Measurements from ENCODE around the gene CDC42EP2. TPM values are rescaled to one million over a fixed set of nuclear protein-coding genes. Genes with fewer than 3 reads are reported as not detected.

The CDC42EP2 gene, protein sequence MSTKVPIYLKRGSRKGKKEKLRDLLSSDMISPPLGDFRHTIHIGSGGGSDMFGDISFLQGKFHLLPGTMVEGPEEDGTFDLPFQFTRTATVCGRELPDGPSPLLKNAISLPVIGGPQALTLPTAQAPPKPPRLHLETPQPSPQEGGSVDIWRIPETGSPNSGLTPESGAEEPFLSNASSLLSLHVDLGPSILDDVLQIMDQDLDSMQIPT
- total RNA-seq, result 14.2 TPM

DNA sequence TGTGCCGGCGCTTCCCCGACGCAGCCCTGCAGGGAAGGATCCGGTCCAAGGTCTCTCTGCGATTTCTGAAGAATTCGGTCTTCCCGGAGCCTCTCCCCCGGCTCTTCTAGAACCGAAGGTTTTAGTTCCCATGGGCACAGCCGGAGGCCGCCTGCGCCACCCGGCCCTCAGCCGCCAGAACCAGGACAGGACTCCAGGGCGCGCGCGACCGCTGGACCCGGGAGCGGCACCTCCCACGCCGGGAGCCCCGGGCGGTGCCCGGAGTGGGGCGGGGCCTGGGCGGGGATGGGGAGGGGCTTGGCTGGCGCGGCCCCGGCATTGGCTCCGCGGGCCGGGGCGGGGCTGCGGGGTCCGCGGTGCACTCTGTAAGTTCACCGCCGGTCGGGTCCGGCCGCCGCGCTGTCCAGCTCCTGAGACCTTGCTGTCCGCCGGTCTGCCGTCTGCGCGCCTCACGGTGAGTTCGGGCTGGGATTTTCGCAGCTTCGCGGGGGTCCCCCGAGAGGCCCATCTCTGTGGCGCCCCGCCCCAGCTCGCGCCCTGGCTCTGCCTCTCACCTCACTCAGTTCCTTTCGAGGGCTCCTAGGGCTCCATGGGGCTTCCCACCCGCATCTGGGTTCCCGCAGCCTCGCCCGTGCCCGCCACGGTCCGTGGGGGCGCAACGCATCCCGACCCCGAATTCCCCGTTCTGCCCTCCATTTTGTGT, at the start of gene CDC42EP2:
Gene CDC42EP2, plus strand, starts transcription at position 366 of the 703 bp plus-strand sequence. CDS start 6,033 bp downstream, outside the sequence.
- peak; percentile 93 for DNase-seq

DNA sequence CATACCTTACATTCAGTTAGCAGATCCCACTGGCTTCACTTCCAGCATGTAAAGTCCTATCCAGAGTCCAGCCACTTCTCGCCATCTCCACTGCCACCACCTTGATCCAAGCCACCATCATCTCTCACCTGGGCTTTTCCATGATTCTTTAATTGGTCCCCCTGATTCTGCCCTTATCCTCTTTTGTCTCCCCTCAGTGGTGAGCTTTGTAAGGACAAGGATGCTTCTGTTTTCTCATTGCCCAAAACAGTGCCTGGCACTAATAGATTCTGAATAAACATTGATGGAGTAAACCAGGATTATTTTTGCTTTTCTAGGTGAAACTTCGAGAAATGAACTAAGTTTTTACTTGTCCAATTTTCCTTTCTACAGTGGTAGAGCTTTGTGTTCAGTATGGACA, 48.5 kb upstream of the CDC42EP2 start:
- DNase-seq, result no peak

DNA sequence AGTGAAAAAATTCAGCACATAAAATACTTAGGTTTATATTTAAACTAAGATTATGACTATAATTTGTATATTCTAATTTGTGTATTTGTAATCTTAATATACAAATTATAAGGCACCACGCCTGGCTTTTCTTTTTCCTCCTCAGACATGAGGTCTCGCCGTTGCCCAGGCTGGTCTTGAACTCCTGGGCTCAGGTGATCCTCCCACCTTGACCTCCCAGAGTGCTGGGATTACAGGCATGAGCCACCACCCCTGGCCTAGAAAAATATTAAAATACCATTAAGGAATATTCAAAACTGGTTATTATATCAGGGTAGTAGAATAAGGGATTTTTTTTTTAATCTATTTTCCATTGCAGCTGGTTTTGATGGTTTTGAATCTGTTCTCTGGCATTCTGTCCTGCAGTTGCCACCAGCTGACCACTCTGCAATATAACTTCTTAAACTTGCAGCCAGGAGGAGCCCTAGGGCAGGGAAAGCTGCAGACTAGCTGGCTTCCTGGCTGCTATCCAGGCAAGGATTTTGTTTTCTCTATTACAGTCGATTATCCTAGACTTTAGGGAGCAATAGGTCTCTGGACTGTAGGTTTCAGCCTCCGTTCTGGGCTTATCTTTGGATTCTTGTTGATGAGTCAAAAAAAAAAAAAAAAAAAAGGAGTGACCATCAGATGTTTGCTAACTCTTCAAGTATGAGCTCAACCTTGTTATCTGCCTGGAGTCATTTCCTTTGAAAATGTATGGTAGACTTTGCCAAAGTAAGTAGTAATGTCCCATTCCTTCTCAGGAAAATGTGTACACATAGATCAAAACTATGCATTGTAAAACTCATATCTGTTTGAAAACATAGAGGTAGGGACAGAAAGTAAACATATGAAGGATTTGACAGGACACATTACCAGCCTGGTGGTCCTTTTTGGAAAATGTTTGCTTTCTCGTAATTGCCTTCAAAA, 39.7 kb upstream of the CDC42EP2 start:
- peak; percentile 94 for DNase-seq

DNA sequence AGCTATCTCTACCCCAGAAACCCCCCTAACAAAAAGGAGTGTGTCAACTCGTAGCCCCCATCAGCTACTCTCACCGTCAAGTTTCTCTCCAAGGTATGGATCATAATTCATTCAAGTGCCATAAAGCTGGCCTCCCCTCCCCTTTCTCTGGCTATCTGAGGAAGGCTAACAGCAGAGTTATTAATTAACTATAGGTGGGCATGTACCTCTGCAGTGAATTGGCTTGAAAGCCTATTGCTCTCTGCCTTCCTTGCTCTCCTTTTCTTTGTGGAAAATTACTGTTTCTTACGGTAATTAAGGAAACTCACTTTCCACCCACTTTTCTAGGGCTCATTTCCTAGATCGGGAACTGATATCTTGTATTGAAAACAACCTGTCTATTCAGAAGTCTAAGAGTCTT, 38.8 kb upstream of the CDC42EP2 start:
- no peak for DNase-seq

DNA sequence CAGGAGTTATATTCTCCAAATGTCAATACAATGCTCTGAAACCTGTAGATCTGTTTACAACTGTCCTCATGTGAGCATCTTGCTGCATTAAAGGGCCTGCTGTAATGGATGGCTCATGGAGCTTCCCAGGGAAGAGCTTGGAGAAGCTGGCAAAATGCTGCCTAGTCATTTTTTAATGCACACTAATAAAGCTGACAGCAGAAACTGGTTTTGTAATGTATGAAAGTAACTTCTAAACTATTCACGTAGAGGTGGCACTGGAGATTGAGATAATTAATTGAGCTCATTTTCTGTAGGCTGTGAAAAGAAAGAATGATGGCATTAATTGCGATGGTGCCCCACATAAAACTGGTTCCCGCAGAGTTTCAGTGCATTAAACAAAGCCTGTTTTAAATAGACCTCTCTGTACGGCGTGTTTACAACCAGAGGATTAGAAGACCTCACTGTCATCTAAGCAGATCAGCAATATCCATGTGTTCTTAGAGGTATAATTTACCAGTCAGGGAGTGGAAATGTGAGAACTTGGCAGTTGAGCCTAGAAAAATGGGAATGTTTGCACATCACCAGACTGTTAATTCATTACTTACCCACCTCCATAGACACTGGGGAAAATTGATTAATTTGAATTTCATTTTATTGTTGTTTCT, 36.9 kb upstream of the CDC42EP2 start:
- DNase-seq, result no peak

DNA sequence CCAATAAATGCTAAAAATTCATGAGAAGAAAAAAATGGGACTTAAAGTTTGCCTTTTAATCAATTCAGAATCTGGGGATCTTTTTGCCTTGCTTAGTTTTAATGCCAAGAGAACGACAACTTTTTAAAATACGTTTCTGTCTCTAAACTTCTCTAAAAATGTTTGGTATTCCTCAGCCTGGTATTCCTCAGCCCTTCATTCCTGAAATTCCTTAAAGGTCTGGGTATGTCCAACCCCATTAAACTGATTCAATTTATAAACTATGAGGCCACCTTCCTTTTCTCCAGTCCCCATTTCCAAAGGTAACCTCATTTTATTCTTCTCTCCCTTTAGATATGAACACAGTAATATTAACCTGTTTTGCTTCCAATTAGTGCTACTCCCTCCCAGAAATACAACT, 36.3 kb upstream of the CDC42EP2 start:
- no peak for DNase-seq

DNA sequence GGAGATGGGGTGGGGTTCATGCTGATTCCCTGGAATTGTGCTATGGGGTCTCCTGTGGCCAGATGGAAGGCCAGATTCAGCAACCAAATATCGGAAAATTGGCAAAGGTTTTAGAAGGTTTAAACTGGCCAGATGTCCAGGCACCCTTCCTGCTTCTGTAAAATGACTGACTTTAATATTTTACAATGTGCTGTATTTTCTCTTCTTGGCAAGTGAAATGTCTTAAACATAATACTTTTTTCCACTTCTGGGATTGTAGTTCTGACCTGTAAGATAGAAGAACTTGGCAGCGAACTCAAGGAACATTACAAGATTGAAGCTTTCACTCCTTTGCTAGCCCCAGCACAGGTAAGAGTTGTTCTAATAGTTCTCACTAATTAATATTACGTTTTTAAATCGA, 35.4 kb upstream of the CDC42EP2 start:
- peak; percentile 7 for DNase-seq

DNA sequence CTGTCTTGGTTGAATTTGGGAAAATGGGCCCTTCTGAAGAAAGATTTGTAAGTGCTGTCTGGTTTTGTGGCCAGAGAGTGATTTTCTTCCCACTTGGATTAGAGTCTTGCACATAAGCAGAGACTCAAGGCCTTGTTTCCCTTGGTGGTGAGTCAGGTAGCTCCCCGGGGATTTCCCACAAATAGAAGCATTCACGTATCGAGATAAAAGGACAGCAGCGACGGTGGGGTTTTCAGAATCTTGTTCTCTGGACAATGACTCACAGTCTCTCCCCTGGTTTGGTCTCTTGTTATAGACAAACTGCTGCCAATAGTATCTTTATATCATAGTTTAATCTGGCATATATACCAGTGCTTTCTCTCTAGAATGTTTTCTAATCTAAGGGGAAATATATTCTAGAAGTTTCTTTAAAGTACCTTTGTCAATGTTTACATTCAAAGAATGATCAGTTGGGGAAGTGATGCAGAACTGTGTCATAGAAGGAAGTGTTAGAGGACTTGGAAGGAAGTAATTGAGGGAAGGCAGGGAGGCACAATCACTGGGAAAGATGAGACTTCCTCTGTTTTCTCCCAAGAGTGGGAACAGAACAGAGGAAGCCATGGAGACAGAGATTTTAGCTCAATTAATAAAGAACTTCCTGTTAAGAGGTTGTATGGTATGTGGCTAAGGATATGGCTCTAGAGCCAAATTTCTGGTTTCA, 34.8 kb upstream of the CDC42EP2 start:
- no peak for DNase-seq

DNA sequence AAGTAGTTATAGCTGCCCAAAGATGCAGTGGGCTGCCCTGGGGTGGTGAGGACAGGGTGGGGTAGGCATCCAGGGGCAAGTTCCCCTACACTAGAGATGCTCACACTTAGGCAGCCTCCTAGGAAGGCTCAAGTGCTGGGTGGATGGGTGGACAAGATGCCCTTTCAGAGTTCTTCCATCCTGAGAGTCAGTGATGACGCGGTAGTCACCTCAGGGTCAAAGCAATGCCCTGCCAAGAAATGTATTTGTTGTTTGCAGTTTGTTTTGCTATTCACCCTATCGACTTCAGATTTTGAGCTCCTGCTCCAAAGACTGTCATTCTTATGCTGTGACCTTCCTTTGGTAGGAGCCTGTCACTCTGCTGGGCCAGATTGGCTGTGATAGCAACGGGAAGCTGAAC, 34.0 kb upstream of the CDC42EP2 start:
- DNase-seq, result no peak

DNA sequence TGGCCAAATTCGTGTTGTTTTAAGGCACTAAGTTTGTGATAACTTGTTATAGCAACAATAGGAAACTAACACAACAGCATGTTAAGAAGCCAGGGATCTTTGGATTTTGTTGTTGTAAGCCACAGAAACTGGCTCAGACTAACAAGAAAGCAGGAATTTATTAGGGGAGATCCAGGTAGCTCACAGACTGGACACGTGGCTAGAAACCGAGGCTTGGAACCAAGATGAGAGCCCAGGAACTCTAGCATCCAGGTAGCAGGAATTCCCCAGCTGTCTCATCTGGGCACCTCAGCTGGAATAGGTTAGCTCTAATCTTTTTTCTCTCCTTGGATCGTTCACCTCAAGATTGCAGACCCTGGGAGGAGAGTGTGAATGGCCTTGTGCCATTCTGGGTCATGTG, 28.0 kb upstream of the CDC42EP2 start:
- no peak for DNase-seq

DNA sequence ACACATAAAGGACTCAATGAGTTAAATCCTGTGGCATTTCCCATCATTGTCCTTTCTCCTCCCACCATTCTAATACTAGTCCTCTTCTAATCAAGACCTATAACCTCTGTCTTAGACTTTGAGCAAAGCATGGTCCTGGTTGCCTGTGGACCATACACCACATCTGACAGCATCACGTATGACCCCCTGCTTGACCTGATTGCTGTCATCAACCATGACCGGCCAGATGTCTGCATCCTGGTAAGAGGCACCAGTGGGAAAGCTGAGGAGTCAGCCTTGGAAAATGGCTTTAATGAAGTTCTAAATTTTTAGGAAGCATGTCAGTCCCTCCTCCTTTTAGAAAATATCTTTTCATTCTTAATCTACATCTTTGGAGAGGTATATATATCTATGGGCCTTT, 27.1 kb upstream of the CDC42EP2 start:
- no peak for DNase-seq

DNA sequence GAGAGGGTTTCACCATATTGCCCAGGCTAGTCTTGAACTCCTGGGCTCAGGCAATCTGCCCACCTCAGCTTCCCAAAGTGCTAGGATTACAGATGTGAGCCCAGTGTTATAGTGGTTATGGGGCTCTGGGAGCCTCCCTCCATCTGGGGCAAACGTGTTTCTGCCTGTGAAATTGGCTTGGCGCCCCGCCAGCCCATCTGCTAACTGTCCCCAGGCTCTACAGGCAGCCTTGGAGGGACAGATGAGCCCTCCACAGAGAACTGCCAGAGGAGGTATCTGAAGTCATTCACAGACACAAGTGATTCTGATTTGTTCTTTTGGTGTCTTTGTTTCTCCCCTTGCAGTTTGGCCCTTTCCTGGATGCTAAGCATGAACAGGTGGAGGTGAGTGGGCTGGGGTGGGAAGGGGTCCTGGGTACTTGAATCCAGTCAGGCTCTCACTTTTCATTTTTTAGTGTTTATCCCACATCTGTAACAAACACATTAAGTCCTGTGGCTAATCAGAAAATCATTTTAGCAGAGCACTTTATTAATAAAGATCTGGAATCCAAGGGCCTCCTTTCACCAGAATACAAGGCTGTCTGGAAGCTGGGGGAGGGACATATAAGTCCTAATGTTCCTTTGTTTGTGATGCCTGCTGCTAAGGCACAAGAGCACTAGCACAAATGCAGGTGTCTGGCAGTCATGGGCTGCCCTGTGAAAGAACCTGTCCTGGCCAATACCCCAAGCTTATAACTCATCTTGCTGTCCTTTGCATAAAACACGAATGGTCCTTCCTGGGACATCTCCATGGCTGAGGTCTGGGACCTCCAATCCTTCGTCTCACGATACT, 25.7 kb upstream of the CDC42EP2 start:
- peak; percentile 93 for DNase-seq

DNA sequence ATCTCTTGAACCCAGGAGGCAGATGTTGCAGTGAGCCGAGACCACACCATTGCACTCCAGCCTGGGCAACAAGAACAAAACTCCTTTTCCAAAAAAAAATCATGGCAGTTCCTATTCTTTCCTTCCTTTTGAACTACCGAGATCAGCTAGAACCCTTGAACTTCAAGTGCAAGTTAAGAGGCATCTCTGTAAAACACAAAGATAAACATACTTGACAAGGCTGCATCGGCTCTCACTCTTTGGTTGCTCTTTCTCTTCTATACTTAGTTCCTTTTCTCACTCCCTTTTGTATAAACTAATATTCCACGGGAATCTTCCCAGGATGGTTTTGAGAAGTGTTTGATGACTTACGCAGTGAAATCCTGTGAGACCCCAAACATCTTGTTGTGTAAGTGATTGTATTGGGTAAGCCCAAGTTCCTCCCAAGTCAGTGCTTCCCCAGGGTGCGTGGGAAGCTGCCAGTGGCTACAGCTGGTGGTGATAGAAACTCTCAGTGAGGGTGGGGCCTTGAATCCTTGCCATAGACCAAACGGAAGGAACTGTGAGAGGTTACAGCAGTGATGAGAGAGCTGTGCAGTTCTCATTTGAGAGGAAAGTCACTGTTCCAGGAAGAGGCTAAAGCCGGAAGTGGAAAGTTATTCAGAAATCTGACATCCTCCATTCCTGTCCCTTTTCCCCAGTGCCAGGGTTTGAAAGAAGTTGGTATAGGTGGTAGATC, 24.1 kb upstream of the CDC42EP2 start:
- DNase-seq, result peak; percentile 96

DNA sequence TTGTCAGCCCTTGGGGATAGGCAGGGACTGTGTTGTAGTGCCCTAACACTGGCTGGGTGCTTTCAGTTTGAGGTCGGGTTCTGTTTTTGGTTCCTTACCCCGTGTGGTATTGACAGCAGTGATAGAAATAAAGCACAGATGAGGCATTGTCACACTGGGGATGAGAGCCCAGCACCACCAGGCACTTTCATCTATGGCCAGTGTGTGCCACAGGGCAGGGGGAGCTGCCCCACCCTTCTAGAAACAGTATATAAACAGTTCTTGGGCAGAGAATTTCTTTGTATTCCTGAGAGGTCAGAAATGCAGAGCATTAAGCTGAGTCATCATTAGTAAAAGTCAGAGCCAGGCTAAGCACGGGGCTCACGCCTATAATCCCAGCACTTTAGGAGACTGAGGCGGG, 23.1 kb upstream of the CDC42EP2 start:
- DNase-seq, result peak; percentile 12

DNA sequence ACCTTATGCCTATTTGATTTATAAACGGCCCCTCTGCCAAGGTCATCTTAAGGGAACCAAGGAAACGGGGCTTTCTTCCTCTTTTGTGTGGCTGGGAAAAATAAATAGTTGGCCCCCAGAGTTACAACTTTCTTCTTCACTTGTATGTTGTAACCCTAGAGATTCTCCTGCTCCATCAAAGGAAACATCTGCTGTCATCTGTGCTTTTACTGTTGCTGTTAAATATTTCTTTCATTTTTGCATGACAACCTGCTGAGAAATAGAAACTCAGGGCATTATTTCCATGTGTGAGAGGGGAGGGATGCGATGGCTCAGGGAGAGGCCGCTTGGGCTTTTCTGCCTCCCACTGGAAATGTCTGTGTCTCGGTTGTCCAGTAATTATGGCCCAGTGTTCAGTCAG, 21.8 kb upstream of the CDC42EP2 start:
- DNase-seq, result no peak

DNA sequence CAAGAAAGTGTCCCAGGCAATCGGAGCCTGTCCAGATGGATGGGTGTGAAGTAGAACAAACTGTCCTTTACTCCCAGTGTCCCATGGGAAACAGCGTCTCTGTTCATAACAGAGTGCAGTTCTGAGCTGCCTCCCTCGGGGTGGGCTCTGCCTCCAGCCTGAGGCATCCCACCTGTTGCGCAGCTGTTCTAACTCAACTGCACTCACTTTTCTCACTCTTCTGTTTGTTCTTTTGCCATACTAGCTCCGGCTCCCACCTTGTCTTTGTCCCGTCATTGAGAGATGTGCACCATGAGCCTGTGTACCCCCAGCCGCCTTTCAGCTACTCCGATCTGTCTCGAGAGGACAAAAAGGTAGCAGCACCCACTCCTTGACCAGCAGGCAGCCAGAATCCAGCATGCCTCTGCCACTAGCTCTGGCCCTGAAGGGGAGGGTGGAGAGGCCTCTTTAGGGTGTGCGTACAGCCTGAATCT, 20.7 kb upstream of the CDC42EP2 start:
- peak; percentile 94 for DNase-seq

DNA sequence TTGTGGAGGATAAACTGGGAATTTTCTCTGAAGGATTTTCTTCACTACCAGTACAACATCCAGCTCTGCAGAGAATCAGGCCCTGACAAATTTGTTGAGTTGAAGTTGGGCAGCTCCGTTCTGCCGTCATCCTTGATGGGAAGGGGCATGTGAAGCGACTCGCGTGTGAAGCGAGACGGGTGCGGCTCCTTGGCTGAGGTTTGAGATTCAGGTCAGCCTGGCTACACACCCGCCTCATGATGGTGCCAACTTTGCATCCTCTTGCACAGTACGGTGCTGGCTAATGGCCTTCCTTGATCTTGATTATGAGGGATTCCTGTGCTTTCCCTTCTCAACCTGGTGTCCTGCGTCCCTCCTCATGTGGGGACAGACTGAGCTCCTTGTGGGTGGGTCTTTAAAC, 19.7 kb upstream of the CDC42EP2 start:
- DNase-seq, result peak; percentile 47

DNA sequence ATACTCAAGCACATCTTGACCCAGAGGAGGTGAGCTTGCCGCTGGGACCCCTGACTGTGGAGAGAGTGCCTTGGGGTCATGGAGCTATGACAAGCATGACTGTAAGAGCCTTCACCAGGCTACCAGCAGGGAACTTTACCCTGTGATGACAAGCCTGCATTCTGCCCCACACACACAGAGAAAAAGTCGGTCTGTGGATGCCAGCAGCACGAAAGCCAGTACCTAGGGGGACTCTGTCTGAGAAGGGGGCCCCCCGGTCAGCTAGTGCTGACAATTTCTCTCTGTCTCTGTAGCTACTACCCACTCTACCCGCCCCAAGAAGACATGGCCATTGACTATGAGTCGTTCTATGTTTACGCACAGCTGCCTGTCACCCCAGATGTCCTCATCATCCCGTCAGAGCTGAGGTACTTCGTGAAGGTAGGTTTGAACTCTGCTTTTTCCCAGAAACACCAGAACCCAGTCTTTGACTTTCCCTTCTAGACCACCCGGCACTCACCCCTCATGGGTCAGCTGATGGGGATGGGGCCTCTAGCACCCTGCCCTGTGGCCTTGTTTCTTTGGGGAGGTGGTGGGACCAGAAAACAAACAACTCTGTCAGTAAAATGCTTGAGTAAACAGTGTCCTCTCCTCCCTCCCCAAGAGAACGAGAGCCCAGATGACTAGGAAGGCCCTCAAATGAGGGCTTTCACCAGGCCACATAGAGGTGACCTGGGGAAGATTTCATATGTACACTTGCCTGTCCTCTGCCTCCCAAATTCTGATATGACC, 18.9 kb upstream of the CDC42EP2 start:
- DNase-seq, result no peak

DNA sequence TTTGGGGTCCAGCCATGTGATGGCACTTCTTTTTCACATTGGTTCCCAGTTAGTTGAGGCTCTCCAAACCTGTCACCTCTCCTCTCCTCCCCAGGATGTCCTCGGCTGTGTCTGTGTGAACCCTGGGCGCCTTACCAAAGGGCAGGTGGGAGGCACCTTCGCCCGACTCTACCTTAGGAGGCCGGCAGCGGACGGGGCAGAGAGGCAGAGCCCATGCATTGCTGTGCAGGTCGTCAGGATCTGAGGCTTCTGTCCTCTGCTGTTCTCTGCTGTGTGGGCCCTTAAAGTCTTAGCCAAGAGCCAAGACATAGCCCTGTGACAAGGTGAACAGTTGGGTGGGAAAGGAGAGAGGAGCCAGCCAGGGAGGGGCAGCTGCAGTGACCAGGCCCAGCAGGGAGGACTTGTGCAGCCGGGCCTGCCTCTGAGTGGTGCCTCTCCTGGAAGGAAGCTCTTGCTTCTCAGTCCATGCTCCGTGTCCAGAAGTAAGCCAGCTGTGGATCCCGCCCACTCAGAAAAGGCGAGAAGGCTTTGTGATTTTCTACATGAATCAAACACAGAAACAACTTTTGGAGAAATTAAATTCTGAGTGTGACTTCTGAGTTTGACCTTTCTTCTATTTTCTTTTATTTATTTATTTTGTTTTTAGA, 17.5 kb upstream of the CDC42EP2 start:
- DNase-seq, result peak; percentile 54
